ENCODE measurements around the gene CTAGE4. TPM values are rescaled to one million over a fixed set of nuclear protein-coding genes. Genes with fewer than 3 reads are reported as not detected.
"Not testable (repeated sequence)": the region's sequence is repeated elsewhere in the genome, so short reads cannot be mapped to it uniquely, and the experiment has no call there.

Gene CTAGE4
- total RNA-seq, 1 experiment from 2014 or later = 6.0 TPM

GRCh38 chr7:144201978-144202377 lies 18.7 kb downstream of the CTAGE4 start:
- BruUV-seq (replicated peaks); H3K4me2 ChIP-seq (ENCODE audit: low read length); H3K27ac ChIP-seq (ENCODE audit: low read depth, low read length); H3K4me3 ChIP-seq (replicated peaks in 1 of 2; ENCODE audit: low read depth in 1 of 2, low read length in 2 of 2); CTCF ChIA-PET; POLR2A ChIA-PET; H3K9ac ChIP-seq (ENCODE audit: low read length); H3K36me3 ChIP-seq (ENCODE audit: control insufficient read depth in 1 of 2, insufficient read depth in 2 of 2, low read length in 2 of 2); H3K9me3 ChIP-seq (ENCODE audit: control insufficient read depth in 1 of 2, insufficient read depth in 1 of 2, low read depth in 1 of 2, low read length in 2 of 2); H3K79me2 ChIP-seq (ENCODE audit: insufficient read depth, low read length); intact Hi-C loops (cut with micrococcal nuclease); H4K20me1 ChIP-seq (ENCODE audit: insufficient read depth); H3K9me2 ChIP-seq (ENCODE audit: insufficient read depth); ATAC-seq; H2AFZ ChIP-seq (ENCODE audit: low read depth, low read length, poor library complexity, severe bottlenecking); DNase-seq (ENCODE audit: low read depth, low spot score); H3K27me3 ChIP-seq (ENCODE audit: insufficient read depth, low read length); RAD21 ChIA-PET (ENCODE audit: low non-redundant PET in 1 of 2, low total read pairs in 2 of 2, uncharacterized antibody in 2 of 2, unreplicated experiment in 2 of 2); H3K4me1 ChIP-seq (ENCODE audit: control insufficient read depth in 1 of 2, insufficient read depth in 2 of 2, low read length in 2 of 2): not testable (repeated sequence)

GRCh38 chr7:144203086-144203485 lies 19.8 kb downstream of the CTAGE4 start:
- H3K4me3 ChIP-seq (replicated peaks in 1 of 2; ENCODE audit: low read depth in 1 of 2, low read length in 2 of 2); BruUV-seq (replicated peaks); H3K27ac ChIP-seq (ENCODE audit: low read depth, low read length); H3K9ac ChIP-seq (ENCODE audit: low read length); H3K36me3 ChIP-seq (ENCODE audit: control insufficient read depth in 1 of 2, insufficient read depth in 2 of 2, low read length in 2 of 2); H3K27me3 ChIP-seq (ENCODE audit: insufficient read depth, low read length); DNase-seq (ENCODE audit: low read depth, low spot score); ATAC-seq; H3K79me2 ChIP-seq (ENCODE audit: insufficient read depth, low read length); H3K9me2 ChIP-seq (ENCODE audit: insufficient read depth); CTCF ChIA-PET; RAD21 ChIA-PET (ENCODE audit: low non-redundant PET in 1 of 2, low total read pairs in 2 of 2, uncharacterized antibody in 2 of 2, unreplicated experiment in 2 of 2); H3K9me3 ChIP-seq (ENCODE audit: control insufficient read depth in 1 of 2, insufficient read depth in 1 of 2, low read depth in 1 of 2, low read length in 2 of 2); H4K20me1 ChIP-seq (ENCODE audit: insufficient read depth); POLR2A ChIA-PET; H3K4me2 ChIP-seq (ENCODE audit: low read length); H3K4me1 ChIP-seq (ENCODE audit: control insufficient read depth in 1 of 2, insufficient read depth in 2 of 2, low read length in 2 of 2); intact Hi-C loops (cut with micrococcal nuclease); H2AFZ ChIP-seq (ENCODE audit: low read depth, low read length, poor library complexity, severe bottlenecking): not testable (repeated sequence)

- ATAC-seq; intact Hi-C loops (cut with micrococcal nuclease): not testable (repeated sequence)
These were observed 22.0 kb downstream of the CTAGE4 start for GRCh38 chr7:144205306-144205705.

GRCh38 chr7:144217200-144217599 lies 33.9 kb downstream of the CTAGE4 start:
- POLR2A ChIA-PET; intact Hi-C loops (cut with micrococcal nuclease); ATAC-seq: not testable (repeated sequence)

More at GRCh38 chr7:144205306-144205705, 22.0 kb downstream of the CTAGE4 start:
- H3K27ac ChIP-seq (ENCODE audit: low read depth, low read length); H2AFZ ChIP-seq (ENCODE audit: low read depth, low read length, poor library complexity, severe bottlenecking); H3K79me2 ChIP-seq (ENCODE audit: insufficient read depth, low read length); H3K9me2 ChIP-seq (ENCODE audit: insufficient read depth); H3K9ac ChIP-seq (ENCODE audit: low read length); H3K4me1 ChIP-seq (ENCODE audit: control insufficient read depth in 1 of 2, insufficient read depth in 2 of 2, low read length in 2 of 2); POLR2A ChIA-PET; H3K4me2 ChIP-seq (ENCODE audit: low read length); H3K4me3 ChIP-seq (replicated peaks in 1 of 2; ENCODE audit: low read depth in 1 of 2, low read length in 2 of 2); H3K36me3 ChIP-seq (ENCODE audit: control insufficient read depth in 1 of 2, insufficient read depth in 2 of 2, low read length in 2 of 2); DNase-seq (ENCODE audit: low read depth, low spot score); H3K27me3 ChIP-seq (ENCODE audit: insufficient read depth, low read length); BruUV-seq (replicated peaks); CTCF ChIA-PET; RAD21 ChIA-PET (ENCODE audit: low non-redundant PET in 1 of 2, low total read pairs in 2 of 2, uncharacterized antibody in 2 of 2, unreplicated experiment in 2 of 2); H3K9me3 ChIP-seq (ENCODE audit: control insufficient read depth in 1 of 2, insufficient read depth in 1 of 2, low read depth in 1 of 2, low read length in 2 of 2); H4K20me1 ChIP-seq (ENCODE audit: insufficient read depth): not testable (repeated sequence)

GRCh38 chr7:144218581-144218980 lies 35.3 kb downstream of the CTAGE4 start:
- H4K20me1 ChIP-seq (ENCODE audit: insufficient read depth); H3K79me2 ChIP-seq (ENCODE audit: insufficient read depth, low read length); H3K9me2 ChIP-seq (ENCODE audit: insufficient read depth); H3K4me1 ChIP-seq (ENCODE audit: control insufficient read depth in 1 of 2, insufficient read depth in 2 of 2, low read length in 2 of 2); H3K27ac ChIP-seq (ENCODE audit: low read depth, low read length); POLR2A ChIA-PET; H3K9me3 ChIP-seq (ENCODE audit: control insufficient read depth in 1 of 2, insufficient read depth in 1 of 2, low read depth in 1 of 2, low read length in 2 of 2); DNase-seq (ENCODE audit: low read depth, low spot score); H3K9ac ChIP-seq (ENCODE audit: low read length); H3K4me2 ChIP-seq (ENCODE audit: low read length); H2AFZ ChIP-seq (ENCODE audit: low read depth, low read length, poor library complexity, severe bottlenecking); BruUV-seq (replicated peaks); RAD21 ChIA-PET (ENCODE audit: low non-redundant PET in 1 of 2, low total read pairs in 2 of 2, uncharacterized antibody in 2 of 2, unreplicated experiment in 2 of 2); intact Hi-C loops (cut with micrococcal nuclease); H3K36me3 ChIP-seq (ENCODE audit: control insufficient read depth in 1 of 2, insufficient read depth in 2 of 2, low read length in 2 of 2); H3K4me3 ChIP-seq (replicated peaks in 1 of 2; ENCODE audit: low read depth in 1 of 2, low read length in 2 of 2); H3K27me3 ChIP-seq (ENCODE audit: insufficient read depth, low read length): not testable (repeated sequence)
- ATAC-seq = peak; percentile 43
- CTCF ChIA-PET = interaction anchor here (0.6 kb wide), 1 partner anchor 113 kb away, joined by 6 read pairs; no protein-coding TSS in a partner anchor

More at GRCh38 chr7:144217200-144217599, 33.9 kb downstream of the CTAGE4 start:
- H4K20me1 ChIP-seq (ENCODE audit: insufficient read depth); CTCF ChIA-PET; BruUV-seq (replicated peaks); RAD21 ChIA-PET (ENCODE audit: low non-redundant PET in 1 of 2, low total read pairs in 2 of 2, uncharacterized antibody in 2 of 2, unreplicated experiment in 2 of 2); H3K9me2 ChIP-seq (ENCODE audit: insufficient read depth); H3K9me3 ChIP-seq (ENCODE audit: control insufficient read depth in 1 of 2, insufficient read depth in 1 of 2, low read depth in 1 of 2, low read length in 2 of 2); H3K27me3 ChIP-seq (ENCODE audit: insufficient read depth, low read length); DNase-seq (ENCODE audit: low read depth, low spot score); H3K4me1 ChIP-seq (ENCODE audit: control insufficient read depth in 1 of 2, insufficient read depth in 2 of 2, low read length in 2 of 2); H3K4me3 ChIP-seq (replicated peaks in 1 of 2; ENCODE audit: low read depth in 1 of 2, low read length in 2 of 2); H3K4me2 ChIP-seq (ENCODE audit: low read length); H3K36me3 ChIP-seq (ENCODE audit: control insufficient read depth in 1 of 2, insufficient read depth in 2 of 2, low read length in 2 of 2); H3K9ac ChIP-seq (ENCODE audit: low read length); H3K79me2 ChIP-seq (ENCODE audit: insufficient read depth, low read length); H2AFZ ChIP-seq (ENCODE audit: low read depth, low read length, poor library complexity, severe bottlenecking); H3K27ac ChIP-seq (ENCODE audit: low read depth, low read length): not testable (repeated sequence)
